ENCODE results near the gene UGGT2. TPM values are rescaled to one million over a fixed set of nuclear protein-coding genes. Genes with fewer than 3 reads are reported as not detected.

UGGT2 gene
- total and polyA plus RNA-seq, 9 of the 15 experiments (the other 6 are each of a cell fraction or from before 2014, with no cell fraction given) = 3.5 to 24.5 (median 18.3) TPM

DNA sequence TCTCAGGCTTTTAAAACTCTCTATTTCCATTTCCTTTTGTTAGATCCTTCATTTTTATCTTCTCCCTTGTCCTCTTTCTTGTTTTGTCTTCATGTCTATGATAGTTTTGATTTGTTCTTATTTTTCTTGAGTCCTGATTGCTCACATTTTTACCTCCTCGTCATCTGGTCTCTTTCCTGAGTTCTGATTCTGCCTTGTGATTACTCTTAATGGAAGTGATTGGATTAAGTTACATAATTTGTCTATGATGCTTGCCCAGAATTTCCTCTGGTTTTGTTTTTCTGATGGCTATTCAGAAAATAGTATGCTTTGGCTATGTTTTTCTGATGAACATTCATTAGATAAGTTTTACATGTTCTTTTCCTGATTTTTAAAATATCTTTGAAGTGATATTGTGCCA, 273.7 kb downstream of the UGGT2 start:
- FAIRE-seq (no peak), DNase-seq (ENCODE audit: extremely low read depth in 1 of 4, low spot score in 3 of 4) (no peak), ATAC-seq (no peak)
- Histone ChIP-seq H4K20me1 (replicated peaks; ENCODE audit: control insufficient read depth, insufficient read depth, low read length) (no peaks in the 10 kb centered on the region), H2AFZ (ENCODE audit: low read depth, low read length) (no peak overlapping the region), H3K9me1 (ENCODE audit: control insufficient read depth, insufficient read depth, low read length) (no peaks in the 10 kb centered on the region), H3K27ac (ENCODE audit: extremely low read depth, low read depth, low read length) (no peak overlapping the region), H3K4me3 (no peak overlapping the region), H3K36me3 (ENCODE audit: control insufficient read depth, insufficient read depth, low read length) (peaks cover 7% of the 10 kb centered on the region; the same call in 2 of the 3 replicates), H3K4me2 (ENCODE audit: insufficient read depth, low read length) (no peak overlapping the region), H3K27me3 (ENCODE audit: control insufficient read depth in 2 of 2, insufficient read depth in 2 of 2, low read length in 2 of 2) (no peaks in the 10 kb centered on the region), H3K9ac (ENCODE audit: insufficient read depth in 1 of 2, low read depth in 2 of 2, low read length in 2 of 2) (no peak overlapping the region), H3K79me2 (ENCODE audit: control insufficient read depth, insufficient read depth, low read length) (no peaks in the 10 kb centered on the region), H3K9me3 (replicated peaks; ENCODE audit: control insufficient read depth, insufficient read depth, low read depth, low read length) (no peaks in the 10 kb centered on the region), H3K4me1 (replicated peaks in 1 of 2; ENCODE audit: control insufficient read depth in 2 of 2, insufficient read depth in 2 of 2, low read length in 2 of 2) (no peaks in the 10 kb centered on the region)
- in situ Hi-C loops (cut with MboI) (no loop called here), intact Hi-C loops (cut with micrococcal nuclease) (no loop called here)
- ChIA-PET POLR2A (no interaction called here), CTCF (ENCODE audit: low intra/inter-chr PET ratio) (no interaction called here)
- 78% methylated on average over 1 of the region's 1 CpG for WGBS (ENCODE audit: insufficient coverage, low coverage, missing lambda C conversion rate)
- TF ChIP-seq KLF6 (CRISPR knock-in tag; IDR thresholded peaks at IDR 0.05; ENCODE audit: borderline replicate concordance) (no peak), BMI1 (IDR thresholded peaks at IDR 0.05; ENCODE audit: low read length) (no peak), ZBTB1 (CRISPR knock-in tag; IDR thresholded peaks at IDR 0.05; ENCODE audit: borderline replicate concordance, low read depth) (no peak), HOXB6 (CRISPR knock-in tag; IDR thresholded peaks at IDR 0.05; ENCODE audit: borderline replicate concordance) (no peak), HDGF (IDR thresholded peaks at IDR 0.05) (no peak), ZNF551 (CRISPR knock-in tag; IDR thresholded peaks at IDR 0.05) (no peak)
- TF ChIP-seq, protein P1, sequence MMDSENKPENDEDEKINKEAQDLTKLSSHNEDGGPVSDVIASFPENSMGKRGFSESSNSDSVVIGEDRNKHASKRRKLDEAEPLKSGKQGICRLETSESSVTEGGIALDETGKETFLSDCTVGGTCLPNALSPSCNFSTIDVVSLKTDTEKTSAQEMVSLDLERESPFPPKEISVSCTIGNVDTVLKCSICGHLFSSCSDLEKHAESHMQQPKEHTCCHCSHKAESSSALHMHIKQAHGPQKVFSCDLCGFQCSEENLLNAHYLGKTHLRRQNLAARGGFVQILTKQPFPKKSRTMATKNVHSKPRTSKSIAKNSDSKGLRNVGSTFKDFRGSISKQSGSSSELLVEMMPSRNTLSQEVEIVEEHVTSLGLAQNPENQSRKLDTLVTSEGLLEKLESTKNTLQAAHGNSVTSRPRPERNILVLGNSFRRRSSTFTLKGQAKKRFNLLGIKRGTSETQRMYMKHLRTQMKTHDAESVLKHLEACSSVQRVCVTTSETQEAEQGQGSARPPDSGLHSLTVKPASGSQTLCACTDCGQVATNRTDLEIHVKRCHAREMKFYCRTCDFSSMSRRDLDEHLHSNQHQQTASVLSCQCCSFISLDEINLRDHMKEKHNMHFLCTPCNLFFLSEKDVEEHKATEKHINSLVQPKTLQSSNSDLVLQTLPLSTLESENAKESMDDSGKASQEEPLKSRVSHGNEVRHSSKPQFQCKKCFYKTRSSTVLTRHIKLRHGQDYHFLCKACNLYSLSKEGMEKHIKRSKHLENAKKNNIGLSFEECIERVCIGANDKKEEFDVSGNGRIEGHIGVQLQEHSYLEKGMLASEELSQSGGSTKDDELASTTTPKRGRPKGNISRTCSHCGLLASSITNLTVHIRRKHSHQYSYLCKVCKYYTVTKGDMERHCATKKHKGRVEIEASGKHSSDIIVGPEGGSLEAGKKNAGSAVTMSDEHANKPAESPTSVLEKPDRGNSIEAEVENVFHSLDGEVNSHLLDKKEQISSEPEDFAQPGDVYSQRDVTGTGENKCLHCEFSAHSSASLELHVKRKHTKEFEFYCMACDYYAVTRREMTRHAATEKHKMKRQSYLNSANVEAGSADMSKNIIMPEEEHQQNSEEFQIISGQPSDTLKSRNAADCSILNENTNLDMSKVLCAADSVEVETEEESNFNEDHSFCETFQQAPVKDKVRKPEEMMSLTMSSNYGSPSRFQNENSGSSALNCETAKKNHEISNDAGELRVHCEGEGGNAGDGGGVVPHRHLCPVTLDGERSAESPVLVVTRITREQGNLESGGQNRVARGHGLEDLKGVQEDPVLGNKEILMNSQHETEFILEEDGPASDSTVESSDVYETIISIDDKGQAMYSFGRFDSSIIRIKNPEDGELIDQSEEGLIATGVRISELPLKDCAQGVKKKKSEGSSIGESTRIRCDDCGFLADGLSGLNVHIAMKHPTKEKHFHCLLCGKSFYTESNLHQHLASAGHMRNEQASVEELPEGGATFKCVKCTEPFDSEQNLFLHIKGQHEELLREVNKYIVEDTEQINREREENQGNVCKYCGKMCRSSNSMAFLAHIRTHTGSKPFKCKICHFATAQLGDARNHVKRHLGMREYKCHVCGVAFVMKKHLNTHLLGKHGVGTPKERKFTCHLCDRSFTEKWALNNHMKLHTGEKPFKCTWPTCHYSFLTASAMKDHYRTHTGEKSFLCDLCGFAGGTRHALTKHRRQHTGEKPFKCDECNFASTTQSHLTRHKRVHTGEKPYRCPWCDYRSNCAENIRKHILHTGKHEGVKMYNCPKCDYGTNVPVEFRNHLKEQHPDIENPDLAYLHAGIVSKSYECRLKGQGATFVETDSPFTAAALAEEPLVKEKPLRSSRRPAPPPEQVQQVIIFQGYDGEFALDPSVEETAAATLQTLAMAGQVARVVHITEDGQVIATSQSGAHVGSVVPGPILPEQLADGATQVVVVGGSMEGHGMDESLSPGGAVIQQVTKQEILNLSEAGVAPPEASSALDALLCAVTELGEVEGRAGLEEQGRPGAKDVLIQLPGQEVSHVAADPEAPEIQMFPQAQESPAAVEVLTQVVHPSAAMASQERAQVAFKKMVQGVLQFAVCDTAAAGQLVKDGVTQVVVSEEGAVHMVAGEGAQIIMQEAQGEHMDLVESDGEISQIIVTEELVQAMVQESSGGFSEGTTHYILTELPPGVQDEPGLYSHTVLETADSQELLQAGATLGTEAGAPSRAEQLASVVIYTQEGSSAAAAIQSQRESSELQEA (IDR thresholded peaks at IDR 0.05; ENCODE audit: low read depth) = no peak
- BruUV-seq (replicated peaks) = no TSS peak
